Measurements from ENCODE around the gene ANXA9. TPM values are rescaled to one million over a fixed set of nuclear protein-coding genes. Genes with fewer than 3 reads are reported as not detected.

Gene ANXA9
- total RNA-seq, 2 experiments from 2014 or later = 0.65 to 1.1 TPM

GRCh38 chr1:150973836-150974579, 8.1 kb upstream of the ANXA9 start:
- peak overlapping the region; percentile 64 for H2AFZ ChIP-seq (ENCODE audit: low read length)
- peak; percentile 71 for DNase-seq (ENCODE audit: low spot score)
- intact Hi-C loops (cut with micrococcal nuclease; ENCODE audit: unreplicated experiment) = loop anchor here (1.0 to 10.0 kb wide), 3 partner anchors 48 to 509 kb away; partner anchors contain the start of gene SETDB1
- H3K9me3 ChIP-seq (ENCODE audit: low read length) = no peaks in the 10 kb centered on the region
- peak overlapping the region; percentile 80 for H3K4me3 ChIP-seq (ENCODE audit: low read depth, low read length, poor library complexity, severe bottlenecking)
- H3K36me3 ChIP-seq (ENCODE audit: insufficient read depth, low read length) = peaks cover 3% of the 10 kb centered on the region; the same call in 1 of the 2 replicates
- TF ChIP-seq EZH2phosphoT487 (IDR thresholded peaks at IDR 0.05; ENCODE audit: borderline replicate concordance, low read depth, low read length) = no peak
- no peak for TF ChIP-seq CTCF (conservative IDR thresholded peaks at IDR 0.05; ENCODE audit: low read length)
- H4K20me1 ChIP-seq (ENCODE audit: insufficient read depth, low read length) = no peaks in the 10 kb centered on the region
- ChIA-PET CTCF (ENCODE audit: unreplicated experiment) (interaction anchor here (0.6 to 1.1 kb wide), 5 partner anchors 16 to 609 kb away, joined by 3 to 4 read pairs (median 3); partner anchors contain the start of gene ENSA), POLR2A (interaction anchor here (0.5 to 1.7 kb wide), 7 partner anchors 8 to 610 kb away, joined by 3 to 7 read pairs (median 4); partner anchors contain the start of genes ANXA9, MINDY1 and RPRD2)
- H3K9me2 ChIP-seq (ENCODE audit: insufficient read depth, low read length) = no peaks in the 10 kb centered on the region
- BruUV-seq (replicated peaks) = no TSS peak
- peak overlapping the region; percentile 72 for H3K27ac ChIP-seq (ENCODE audit: low read depth, low read length, poor library complexity, severe bottlenecking)
- peaks cover 40% of the 10 kb centered on the region; the same call in 1 of the 2 replicates for H3K79me2 ChIP-seq (ENCODE audit: insufficient read depth, low read depth, low read length)
- peaks cover 38% of the 10 kb centered on the region for H3K4me1 ChIP-seq (ENCODE audit: insufficient read depth, low read length, poor library complexity, severe bottlenecking)
- H3K4me2 ChIP-seq (ENCODE audit: low read length) = peak overlapping the region; percentile 83

GRCh38 chr1:150974580-150975478, 7.3 kb upstream of the ANXA9 start, which contains the start of gene CERS2:
CERS2 (minus strand) TSS chr1:150974835; CDS start chr1:150969090, 5,745 bp downstream.
- no peaks in the 10 kb centered on the region for H3K9me2 ChIP-seq (ENCODE audit: insufficient read depth, low read length)
- peaks cover 3% of the 10 kb centered on the region; the same call in 1 of the 2 replicates for H3K36me3 ChIP-seq (ENCODE audit: insufficient read depth, low read length)
- peaks cover 40% of the 10 kb centered on the region; the same call in 1 of the 2 replicates for H3K79me2 ChIP-seq (ENCODE audit: insufficient read depth, low read depth, low read length)
- ChIA-PET CTCF (ENCODE audit: unreplicated experiment) (no interaction called here), POLR2A (interaction anchor here (1.1 to 1.7 kb wide), 3 partner anchors 8 to 31 kb away, joined by 3 to 7 read pairs (median 5); partner anchors contain the start of genes ANXA9 and MINDY1)
- peak within 1 kb of the TSS; percentile 83 for H3K4me2 ChIP-seq (ENCODE audit: low read length)
- no peaks in the 10 kb centered on the region for H3K9me3 ChIP-seq (ENCODE audit: low read length)
- H3K4me1 ChIP-seq (ENCODE audit: insufficient read depth, low read length, poor library complexity, severe bottlenecking) = peaks cover 44% of the 10 kb centered on the region
- H3K27ac ChIP-seq (ENCODE audit: low read depth, low read length, poor library complexity, severe bottlenecking) = peak within 1 kb of the TSS; percentile 72
- H2AFZ ChIP-seq (ENCODE audit: low read length) = peak within 1 kb of the TSS; percentile 64
- intact Hi-C loops (cut with micrococcal nuclease; ENCODE audit: unreplicated experiment) = loop anchor here (1.0 to 10.0 kb wide), 4 partner anchors 49 to 510 kb away; partner anchors contain the start of genes ENSA and SETDB1
- BruUV-seq (replicated peaks) = no TSS peak
- H4K20me1 ChIP-seq (ENCODE audit: insufficient read depth, low read length) = no peaks in the 10 kb centered on the region
- no peak for TF ChIP-seq EZH2phosphoT487 (IDR thresholded peaks at IDR 0.05; ENCODE audit: borderline replicate concordance, low read depth, low read length)
- TF ChIP-seq CTCF (conservative IDR thresholded peaks at IDR 0.05; ENCODE audit: low read length) = no peak
- DNase-seq (ENCODE audit: low spot score) = peak; percentile 74
- H3K4me3 ChIP-seq (ENCODE audit: low read depth, low read length, poor library complexity, severe bottlenecking) = peak within 1 kb of the TSS; percentile 80

Data from OCI-LY7 (cell line).